Smooth muscle cell (in vitro differentiated cells): Measurements from ENCODE around the gene ZSCAN4. TPM values are rescaled to one million over a fixed set of nuclear protein-coding genes. Genes with fewer than 3 reads are reported as not detected.

ENCODE experiments used
- DNase-seq: peaks from one replicate; lab custom pipeline; 2025; ENCODE audit not compliant: unreplicated experiment; lab: John Stamatoyannopoulos, UW
- H2AFZ ChIP-seq: fragments of 200-600 bp; sonication (generic); 2 replicates; pipeline ENCODE4 v1.6.0; 2016; ENCODE audit warnings: antibody characterized with exemption, low read depth, mild to moderate bottlenecking
- H3F3A ChIP-seq: fragments of 200-600 bp; sonication (generic); 2 replicates; pipeline ENCODE4 v1.6.0; 2017; ENCODE audit warnings: antibody characterized with exemption, low read depth
- H3K27ac ChIP-seq: fragments of 200-600 bp; sonication (generic); 2 replicates; pipeline ENCODE4 v1.5.1; 2016; ENCODE audit warnings: low read depth, mild to moderate bottlenecking
- H3K27me3 ChIP-seq: fragments of 200-600 bp; sonication (generic); 2 replicates; pipeline ENCODE4 v1.6.1; 2016; ENCODE audit warnings: low read depth, mild to moderate bottlenecking
- H3K36me3 ChIP-seq: fragments of 200-600 bp; sonication (generic); 2 replicates; pipeline ENCODE4 v1.5.1; 2016; ENCODE audit warnings: low read depth
- H3K4me1 ChIP-seq: fragments of 200-600 bp; sonication (generic); 2 replicates; pipeline ENCODE4 v1.5.1; 2016; ENCODE audit warnings: low read depth
- H3K4me2 ChIP-seq: fragments of 200-600 bp; sonication (generic); 2 replicates; pipeline ENCODE4 v1.6.0; 2016; ENCODE audit warnings: mild to moderate bottlenecking
- H3K4me3 ChIP-seq: fragments of 200-600 bp; sonication (generic); 2 replicates; pipeline ENCODE4 v1.5.1; 2016; ENCODE audit warnings: mild to moderate bottlenecking
- H3K79me2 ChIP-seq: fragments of 200-600 bp; sonication (generic); 2 replicates; pipeline ENCODE4 v1.6.0; 2016; ENCODE audit warnings: low read depth, mild to moderate bottlenecking
- H3K9ac ChIP-seq: fragments of 200-600 bp; sonication (generic); 2 replicates; pipeline ENCODE4 v1.6.0; 2016; ENCODE audit warnings: low read depth
- H3K9me3 ChIP-seq: fragments of 200-600 bp; sonication (generic); replicated peaks from 2 replicates; pipeline ENCODE4 v1.5.1; 2016; ENCODE audit warnings: low read depth
- H4K20me1 ChIP-seq: fragments of 200-600 bp; sonication (generic); 2 replicates; pipeline ENCODE4 v1.6.0; 2016; ENCODE audit warnings: low read depth
- WGBS: methylation state at CpG from one replicate; pipeline ENCODE4 v1.1.7; 2016; ENCODE audit warnings: low lambda C conversion rate; 5-methylcytosine and 5-hydroxymethylcytosine counted together
- polyA plus RNA-seq: library from polyadenylated mRNA; unstranded; fragments of >200 nt; fragmentation: Nextera tagmentation; extraction: Ambion mirVana; gene quantifications from 2 replicates; pipeline ENCODE4 v1.2.1, GENCODE V29; 2016
- total RNA-seq: library from RNA; depleted of rRNA; stranded (reverse); fragments of >200 nt; gene quantifications from 2 replicates; pipeline ENCODE4 v1.2.3, GENCODE V29; 2014
- TF ChIP-seq, protein P1 (sequence below): fragments of 200-600 bp; sonication (generic); IDR thresholded peaks from 2 replicates; pipeline ENCODE4 v1.5.1; 2017; ENCODE audit warnings: borderline replicate concordance, mild to moderate bottlenecking, antibody characterized with exemption; ENCODE audit not compliant: insufficient read depth, poor library complexity, severe bottlenecking

Gene ZSCAN4
- total and polyA plus RNA-seq, 2 experiments from 2014 or later: 0.27 TPM; not detected in 1

DNA sequence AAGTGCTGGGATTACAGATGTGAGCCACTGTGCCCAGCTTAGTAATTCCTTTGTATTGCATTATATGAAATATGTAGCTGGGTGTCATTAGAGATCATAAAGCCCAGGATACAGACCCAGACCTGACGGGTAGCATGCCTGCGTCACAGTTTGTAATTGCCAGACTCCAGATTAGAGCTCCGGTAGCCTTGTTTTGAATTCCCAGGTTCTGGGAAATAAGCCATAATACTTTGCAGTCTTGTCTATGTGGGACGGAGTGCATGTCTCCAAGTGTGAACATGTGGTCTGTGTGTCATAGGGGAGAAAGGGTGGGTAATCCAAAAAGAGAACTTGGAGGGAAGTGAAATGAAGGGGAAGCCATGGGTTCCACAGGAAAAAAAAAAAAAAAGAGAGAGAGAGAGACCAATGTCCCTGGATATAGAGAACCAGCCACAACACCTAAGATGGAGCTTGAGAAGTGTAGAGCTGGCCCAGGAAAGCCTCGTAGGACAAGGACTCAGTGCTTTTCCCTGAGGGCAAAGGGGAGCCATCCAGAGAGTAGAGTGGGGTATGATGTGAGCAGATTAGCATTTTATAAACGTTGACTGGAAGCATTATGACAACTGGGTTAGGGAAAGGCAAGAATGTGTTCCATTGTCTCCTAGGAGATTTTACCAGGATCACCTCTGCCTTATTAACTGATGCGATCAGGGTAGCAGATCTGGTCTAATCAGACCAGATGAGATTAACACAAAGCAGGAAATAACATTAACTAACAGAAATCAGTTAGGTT, 2.6 kb downstream of the ZSCAN4 start:
- TF ChIP-seq, protein P1, sequence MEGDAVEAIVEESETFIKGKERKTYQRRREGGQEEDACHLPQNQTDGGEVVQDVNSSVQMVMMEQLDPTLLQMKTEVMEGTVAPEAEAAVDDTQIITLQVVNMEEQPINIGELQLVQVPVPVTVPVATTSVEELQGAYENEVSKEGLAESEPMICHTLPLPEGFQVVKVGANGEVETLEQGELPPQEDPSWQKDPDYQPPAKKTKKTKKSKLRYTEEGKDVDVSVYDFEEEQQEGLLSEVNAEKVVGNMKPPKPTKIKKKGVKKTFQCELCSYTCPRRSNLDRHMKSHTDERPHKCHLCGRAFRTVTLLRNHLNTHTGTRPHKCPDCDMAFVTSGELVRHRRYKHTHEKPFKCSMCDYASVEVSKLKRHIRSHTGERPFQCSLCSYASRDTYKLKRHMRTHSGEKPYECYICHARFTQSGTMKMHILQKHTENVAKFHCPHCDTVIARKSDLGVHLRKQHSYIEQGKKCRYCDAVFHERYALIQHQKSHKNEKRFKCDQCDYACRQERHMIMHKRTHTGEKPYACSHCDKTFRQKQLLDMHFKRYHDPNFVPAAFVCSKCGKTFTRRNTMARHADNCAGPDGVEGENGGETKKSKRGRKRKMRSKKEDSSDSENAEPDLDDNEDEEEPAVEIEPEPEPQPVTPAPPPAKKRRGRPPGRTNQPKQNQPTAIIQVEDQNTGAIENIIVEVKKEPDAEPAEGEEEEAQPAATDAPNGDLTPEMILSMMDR: no peak
- no peak overlapping the region for H3K27ac ChIP-seq
- H4K20me1 ChIP-seq: no peaks in the 10 kb centered on the region
- H3K4me3 ChIP-seq: no peak overlapping the region
- H3K4me1 ChIP-seq: no peaks in the 10 kb centered on the region
- no peaks in the 10 kb centered on the region for H3F3A ChIP-seq
- H3K4me2 ChIP-seq: no peak overlapping the region
- no peak overlapping the region for H3K9ac ChIP-seq
- H3K79me2 ChIP-seq: no peaks in the 10 kb centered on the region
- DNase-seq: no peak
- no peaks in the 10 kb centered on the region for H3K36me3 ChIP-seq
- 71% methylated on average over 7 of the region's 7 CpGs for WGBS
- H2AFZ ChIP-seq: no peak overlapping the region
- H3K27me3 ChIP-seq: no peaks in the 10 kb centered on the region
- no peaks in the 10 kb centered on the region for H3K9me3 ChIP-seq

- Histone ChIP-seq H3K4me3 (no peak overlapping the region), H3K79me2 (no peaks in the 10 kb centered on the region), H4K20me1 (no peaks in the 10 kb centered on the region), H3K27me3 (no peaks in the 10 kb centered on the region), H3F3A (no peaks in the 10 kb centered on the region), H3K9ac (no peak overlapping the region), H3K4me2 (no peak overlapping the region), H3K27ac (no peak overlapping the region), H3K9me3 (no peaks in the 10 kb centered on the region), H3K36me3 (no peaks in the 10 kb centered on the region), H3K4me1 (no peaks in the 10 kb centered on the region), H2AFZ (no peak overlapping the region)
- TF ChIP-seq, protein P1: no peak
- DNase-seq: no peak
- WGBS: 86% methylated on average over 4 of the region's 4 CpGs
Measured at GRCh38 chr19:57672466-57672865, 3.7 kb downstream of the ZSCAN4 start.

- Histone ChIP-seq H3K27ac (no peak overlapping the region), H4K20me1 (no peaks in the 10 kb centered on the region), H3K9ac (no peak overlapping the region), H3K4me2 (no peak overlapping the region), H2AFZ (no peak overlapping the region), H3K36me3 (no peaks in the 10 kb centered on the region), H3K27me3 (peaks cover 11% of the 10 kb centered on the region), H3F3A (no peaks in the 10 kb centered on the region), H3K79me2 (no peaks in the 10 kb centered on the region), H3K4me1 (no peaks in the 10 kb centered on the region), H3K4me3 (no peak overlapping the region), H3K9me3 (no peaks in the 10 kb centered on the region)
- DNase-seq: no peak
- 68% methylated on average over 2 of the region's 2 CpGs for WGBS
- TF ChIP-seq, protein P1: no peak
Measured at GRCh38 chr19:57675881-57676280, 7.1 kb downstream of the ZSCAN4 start.
